Endothelial cell of umbilical vein (primary cell): Measurements from ENCODE around the gene NT5DC1.

ENCODE experiments used
- CTCF ChIP-seq, 2 donors: IDR thresholded peaks; 1 replicate in 1 of 2; 2 replicates in 1 of 2; pipeline ENCODE4 v1.5.1; 2011; ENCODE audit warnings: low read length in 2 of 2, mild to moderate bottlenecking in 2 of 2, moderate library complexity in 2 of 2, control low read depth in 1 of 2, inconsistent platforms in 1 of 2, low read depth in 1 of 2; ENCODE audit not compliant: insufficient read depth in 1 of 2; ENCODE audit errors: extremely low read depth in 1 of 2
- JUN ChIP-seq: IDR thresholded peaks from 2 replicates; pipeline ENCODE4 v1.6.1; 2011; ENCODE audit warnings: borderline replicate concordance, low read depth; ENCODE audit not compliant: insufficient read length, insufficient read depth
- POLR2A ChIP-seq: IDR thresholded peaks from 2 replicates; pipeline ENCODE4 v1.6.1; 2012; ENCODE audit warnings: low read depth, mild to moderate bottlenecking, control low read depth, low read length

GRCh38 chr6:116084284-116084683 is 16.4 kb upstream of the NT5DC1 start:
- TF ChIP-seq POLR2A (no peak), CTCF (IDR thresholded peaks at IDR 0.05; ENCODE audit: extremely low read depth in 1 of 2, insufficient read depth in 1 of 2, low read depth in 1 of 2, low read length in 2 of 2) (no peak), JUN (no peak)
